Kidney tubule cell (primary cell): ENCODE results near the gene STX12.
"Not testable (repeated sequence)": the region's sequence is repeated elsewhere in the genome, so short reads cannot be mapped to it uniquely, and the experiment has no call there.

Source experiments
- DNase-seq: peaks from one replicate; pipeline ENCODE4 v3.0.0-alpha.2; 2018; ENCODE audit warnings: low spot score

Gene STX12

DNA sequence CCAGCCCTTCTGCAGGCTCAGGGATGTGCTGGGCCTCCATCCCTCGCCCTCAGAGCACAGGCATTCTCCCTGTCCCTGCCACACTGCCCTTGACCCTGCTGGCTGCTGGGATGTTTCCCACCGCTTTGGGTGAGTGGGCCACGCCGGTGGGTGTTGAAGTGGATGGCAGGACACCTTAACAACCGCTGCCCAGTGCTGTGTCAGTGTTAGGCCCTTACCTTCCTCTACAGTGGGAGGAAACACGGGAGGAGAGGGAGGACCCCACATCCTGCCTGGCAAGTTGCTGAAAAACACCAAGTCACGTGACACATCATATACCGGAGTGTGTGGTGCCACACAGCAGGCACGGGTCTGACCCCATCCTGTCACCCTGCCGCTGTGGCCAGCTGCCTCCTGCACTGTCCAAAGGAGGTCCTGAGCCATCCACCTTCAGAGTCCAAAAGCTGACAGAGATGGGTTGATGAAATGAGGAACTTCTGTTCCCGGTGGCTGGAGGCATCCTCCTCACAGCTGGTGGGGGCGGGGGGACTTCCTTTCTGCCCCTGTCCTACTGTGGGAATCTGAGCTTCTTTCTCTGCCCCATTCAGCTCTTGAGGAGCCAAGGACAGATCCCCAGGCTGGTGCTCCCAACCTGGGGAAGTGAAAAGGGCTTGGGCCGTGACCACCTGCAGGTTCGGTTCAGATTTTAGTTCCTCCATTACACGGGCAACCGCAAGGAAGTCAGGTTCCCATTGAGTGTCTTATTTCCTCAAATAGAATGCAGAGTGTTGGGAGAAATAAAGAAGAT, 96.1 kb downstream of the STX12 start:
- no peak for DNase-seq

DNA sequence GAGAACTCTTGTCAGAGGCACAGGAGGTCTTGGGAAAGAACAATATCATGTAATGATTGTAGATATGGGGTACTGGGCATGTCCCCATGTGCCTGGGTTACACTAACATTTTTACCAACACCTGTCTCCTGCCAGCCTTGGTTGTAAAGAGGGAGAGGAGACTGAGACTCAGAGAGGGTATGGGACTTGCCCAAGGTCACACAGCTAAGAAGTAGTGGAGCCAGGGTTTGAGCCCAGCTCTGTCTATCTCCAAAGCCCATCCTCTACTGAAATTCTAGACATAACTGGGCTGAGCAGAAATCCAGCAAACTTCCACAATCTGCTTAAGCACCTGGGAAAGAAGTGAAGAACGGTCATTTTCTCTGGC, 96.7 kb downstream of the STX12 start:
- no peak for DNase-seq

DNA sequence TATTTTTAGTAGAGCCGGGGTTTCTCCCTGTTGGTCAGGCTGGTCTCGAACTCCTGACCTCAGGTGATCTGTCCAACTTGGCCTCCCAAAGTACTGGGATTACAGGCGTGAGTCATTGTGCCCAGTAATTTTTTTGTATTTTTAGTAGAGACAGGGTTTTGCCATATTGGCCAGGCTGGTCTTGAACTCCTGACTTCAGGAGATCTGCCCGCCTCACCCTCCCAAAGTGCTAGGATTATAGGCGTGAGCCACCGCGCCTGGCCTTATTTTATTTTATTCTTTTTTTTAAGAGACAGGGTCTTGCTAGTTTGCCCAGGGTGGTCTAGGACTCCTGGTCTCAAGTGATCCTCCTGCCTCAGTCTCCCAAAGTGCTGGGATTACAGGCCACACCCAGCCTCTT, 98.1 kb downstream of the STX12 start:
- not testable (repeated sequence) for DNase-seq

DNA sequence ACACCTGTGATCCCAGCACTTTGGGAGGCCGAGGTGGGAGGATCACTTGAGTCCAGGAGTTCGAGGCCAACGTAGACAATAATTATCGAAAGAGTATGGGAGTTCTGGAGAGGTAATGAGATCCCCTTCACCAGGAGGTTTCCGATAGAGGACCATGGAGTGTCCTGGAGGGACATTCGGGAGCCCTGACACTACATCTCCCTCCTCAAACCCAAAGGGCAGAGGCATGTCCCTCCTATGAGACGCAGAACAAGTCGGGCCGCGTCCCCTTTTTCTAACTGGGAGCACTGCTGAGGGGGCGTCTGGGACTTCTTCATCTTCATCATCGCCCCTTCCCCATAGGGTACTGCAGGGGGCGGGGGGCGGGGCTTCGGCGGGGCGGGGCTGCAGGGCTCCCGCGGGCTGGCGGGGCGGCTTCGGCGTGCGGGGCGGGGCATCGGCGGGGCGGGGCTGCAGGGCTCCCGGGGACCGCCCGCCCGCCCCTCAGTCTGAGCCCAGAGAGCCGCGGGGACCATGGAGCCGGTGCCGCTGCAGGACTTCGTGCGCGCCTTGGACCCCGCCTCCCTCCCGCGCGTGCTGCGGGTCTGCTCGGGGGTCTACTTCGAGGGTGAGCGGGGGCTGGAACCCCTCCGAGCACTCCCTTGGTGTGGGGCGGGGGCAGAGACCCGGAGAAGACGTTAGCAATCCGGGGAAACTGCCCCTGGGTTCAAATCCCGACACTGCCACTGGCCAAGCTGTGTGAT, 99.2 kb downstream of the STX12 start, which contains the start of gene THEMIS2:
Gene THEMIS2 (plus strand): TSS at position 486 of the 743 bp plus-strand sequence. CDS start 28 bp downstream, at position 514.
- DNase-seq, result peak; percentile 51

DNA sequence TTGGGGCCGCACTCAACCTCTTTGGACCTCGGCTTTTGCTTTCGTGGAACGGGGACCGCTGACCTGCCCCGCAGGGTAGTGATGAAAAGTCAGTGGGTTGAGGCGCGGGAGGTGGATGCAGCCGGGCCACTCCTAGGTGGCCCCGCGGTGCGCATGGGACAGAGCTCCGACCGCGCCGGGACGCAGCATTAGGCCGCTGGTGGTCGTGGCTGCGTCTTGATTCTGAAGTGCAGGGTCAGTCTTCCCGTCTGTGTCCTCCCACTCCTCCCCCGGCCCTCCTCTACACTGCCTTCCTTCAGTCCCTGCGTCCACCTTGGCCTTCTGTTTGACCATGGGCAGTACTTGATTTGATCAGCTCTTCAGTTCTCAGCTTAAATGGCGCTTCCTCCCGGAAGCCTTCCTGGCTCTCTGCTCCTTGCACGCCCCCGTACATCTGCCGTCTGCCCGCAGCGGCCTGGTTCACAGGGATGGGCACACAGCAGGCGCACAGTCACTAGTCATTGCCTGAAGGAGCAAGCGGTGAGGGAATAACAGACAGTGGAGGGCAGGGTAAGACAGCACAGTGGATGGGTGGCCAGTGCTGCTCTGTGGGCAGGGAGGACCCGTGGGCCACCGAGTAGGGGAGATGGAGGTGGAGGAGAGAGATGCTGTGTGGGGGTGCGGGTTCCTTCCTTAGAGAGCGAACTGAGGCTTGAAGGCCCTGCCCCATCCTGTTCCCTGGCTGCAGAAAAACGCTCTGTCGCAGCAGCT, 100.0 kb downstream of the STX12 start:
- DNase-seq, result peak; percentile 57

DNA sequence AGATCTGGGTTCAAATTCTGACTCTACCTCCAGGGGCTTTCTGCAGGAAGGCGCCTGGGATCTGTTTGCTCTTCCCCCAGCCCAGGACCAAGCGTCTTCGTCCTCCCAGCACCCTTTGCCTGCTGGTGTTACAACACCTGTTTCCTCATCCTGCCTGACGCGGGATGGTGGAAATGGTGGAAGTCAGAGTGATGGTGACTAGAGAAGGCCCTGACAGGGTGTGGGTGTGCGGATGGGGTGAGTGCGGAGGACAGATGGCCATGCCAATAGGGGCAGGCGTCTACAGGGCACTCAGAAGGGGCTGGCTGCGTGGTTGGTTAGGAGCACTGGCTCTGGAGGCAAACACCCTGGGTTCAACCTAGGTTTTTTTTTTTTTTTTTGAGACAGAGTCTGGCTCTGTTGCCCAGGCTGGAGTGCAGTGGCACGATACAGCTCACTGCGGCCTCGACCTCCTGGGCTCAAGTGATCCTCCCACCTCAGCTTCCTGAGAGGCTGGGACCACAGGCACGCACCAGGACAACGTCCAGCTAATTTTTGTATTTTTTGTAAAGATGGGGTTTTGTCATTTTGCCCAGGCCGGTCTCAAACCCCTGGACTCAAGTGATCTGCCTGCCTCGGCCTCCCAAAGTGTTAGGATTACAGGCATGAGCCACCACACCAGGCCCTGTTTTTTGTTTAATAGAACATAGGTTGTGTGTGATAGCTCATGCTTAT, 100.8 kb downstream of the STX12 start:
- DNase-seq, result no peak
